T-helper 22 cell (primary cell): Measurements from ENCODE around the gene PAIP2.
"Not testable (repeated sequence)": the region's sequence is repeated elsewhere in the genome, so short reads cannot be mapped to it uniquely, and the experiment has no call there.

Experiments used
- DNase-seq: peaks from one replicate; pipeline ENCODE4 v3.0.0-alpha.2; 2020; ENCODE audit warnings: low read depth

PAIP2 gene

DNA sequence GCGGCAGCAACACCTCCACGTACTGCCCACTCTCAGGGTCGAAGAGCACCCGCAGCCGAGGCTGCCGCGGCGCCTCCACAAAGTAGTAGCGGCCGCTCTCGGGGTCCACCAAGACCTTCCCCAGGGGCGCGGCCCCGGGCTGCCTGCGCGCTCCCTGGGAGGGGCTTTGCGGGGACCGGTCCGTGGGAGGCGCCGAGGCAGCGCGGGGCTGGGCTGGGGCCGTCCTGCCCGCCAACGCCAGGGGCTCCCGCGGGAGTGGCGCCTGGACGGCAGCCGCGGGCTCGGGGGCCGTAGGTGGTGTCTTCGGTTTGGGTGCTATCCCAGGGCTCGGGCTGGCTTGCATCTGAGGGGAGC is 50.6 kb downstream of the PAIP2 start:
- DNase-seq: no peak

DNA sequence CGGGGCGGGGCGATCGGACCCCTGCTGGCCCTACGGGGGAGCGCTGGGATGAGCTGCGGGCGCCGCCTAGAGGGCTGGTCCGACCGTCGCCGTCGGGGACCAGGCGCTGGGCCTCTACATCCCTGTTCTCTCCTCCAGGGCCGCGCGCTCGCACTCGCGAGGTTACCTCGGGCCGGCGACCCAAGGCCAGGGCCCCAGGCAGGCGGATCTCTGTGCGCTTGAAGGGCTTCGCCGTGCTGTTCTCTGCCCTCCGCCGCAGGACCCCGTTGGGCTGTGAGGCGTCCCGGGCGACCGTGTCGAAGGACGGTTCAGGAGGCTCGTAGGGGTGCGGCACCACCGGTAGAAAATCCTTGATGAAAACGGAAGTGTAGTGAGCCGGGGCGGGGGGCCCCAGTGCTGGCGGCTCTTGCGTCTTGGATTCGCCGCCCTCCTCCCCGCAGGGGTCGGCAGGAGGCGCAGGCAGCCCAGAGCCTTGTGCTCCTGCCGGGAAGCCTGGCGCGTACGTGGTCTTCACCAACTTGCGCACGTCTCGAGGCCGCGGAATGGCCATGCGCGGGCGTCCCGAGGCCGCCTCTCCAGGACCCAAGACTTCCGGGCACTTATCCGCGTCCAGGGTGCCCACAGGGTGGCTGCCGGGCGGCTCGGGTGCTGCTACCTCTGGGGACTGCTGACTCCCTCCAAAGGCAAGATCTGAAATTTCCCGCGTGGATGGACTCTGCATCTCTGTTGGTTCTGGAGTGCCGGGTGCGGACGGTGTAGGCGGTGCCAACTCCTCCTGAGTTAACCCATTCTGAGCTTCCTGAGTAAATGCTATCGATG is 51.2 kb downstream of the PAIP2 start:
- peak; percentile 62 for DNase-seq

DNA sequence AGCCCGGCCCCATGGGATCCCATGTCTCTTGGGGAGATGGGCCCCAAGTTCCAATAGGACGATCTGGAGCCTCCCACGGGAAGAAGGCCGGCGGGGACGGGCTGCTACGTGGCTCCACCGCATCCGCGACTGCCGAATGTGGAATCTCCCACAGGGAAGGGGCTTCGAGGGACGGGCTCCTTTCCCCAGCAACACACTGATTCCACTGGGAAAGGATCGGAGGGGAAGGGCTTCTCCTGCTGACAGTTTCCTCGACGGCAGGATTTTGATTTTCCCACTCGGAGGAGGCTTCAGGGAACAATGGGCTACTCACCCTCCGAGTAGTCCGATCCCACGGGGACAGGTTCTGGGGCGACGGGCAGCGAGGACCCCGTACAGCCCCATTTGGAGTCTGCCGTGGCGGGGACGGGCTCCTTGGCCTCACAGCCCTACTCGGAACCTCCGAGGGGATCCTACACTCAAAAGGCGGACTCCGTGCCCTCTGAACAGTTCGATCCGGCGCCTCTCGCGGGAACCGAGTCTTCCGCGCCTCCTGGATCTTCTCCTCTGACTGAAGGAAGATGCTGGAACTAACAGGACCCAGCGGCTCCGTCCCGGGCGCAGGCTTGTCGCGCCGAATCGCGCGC is 52.0 kb downstream of the PAIP2 start:
- no peak for DNase-seq

DNA sequence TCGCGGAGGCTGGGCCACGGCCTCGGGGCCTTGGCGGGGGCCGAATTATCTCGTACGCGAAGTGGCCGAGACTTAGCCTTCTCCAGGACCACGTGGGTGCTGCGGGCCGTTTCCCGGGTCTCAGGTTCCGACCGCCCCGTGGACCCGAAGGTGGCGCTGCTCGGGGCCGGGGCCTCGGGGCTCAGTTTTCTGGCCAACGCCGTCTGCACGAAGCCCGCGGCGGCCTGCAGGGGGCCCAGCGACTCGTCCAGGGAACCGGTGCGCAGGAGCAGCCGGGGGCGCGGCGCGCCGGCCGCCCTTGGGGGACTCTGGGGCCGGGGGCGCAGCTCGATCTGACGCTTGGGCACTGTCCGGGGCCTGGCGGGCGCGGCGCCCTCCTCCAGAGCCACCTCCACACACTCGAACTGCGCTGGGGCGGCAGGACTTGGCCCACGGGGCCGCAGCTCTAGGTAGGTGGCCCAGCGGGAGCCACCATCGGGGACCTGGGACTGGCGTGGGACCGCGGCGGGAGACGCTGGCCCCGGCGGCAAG is 52.5 kb downstream of the PAIP2 start:
- DNase-seq: peak; percentile 46

DNA sequence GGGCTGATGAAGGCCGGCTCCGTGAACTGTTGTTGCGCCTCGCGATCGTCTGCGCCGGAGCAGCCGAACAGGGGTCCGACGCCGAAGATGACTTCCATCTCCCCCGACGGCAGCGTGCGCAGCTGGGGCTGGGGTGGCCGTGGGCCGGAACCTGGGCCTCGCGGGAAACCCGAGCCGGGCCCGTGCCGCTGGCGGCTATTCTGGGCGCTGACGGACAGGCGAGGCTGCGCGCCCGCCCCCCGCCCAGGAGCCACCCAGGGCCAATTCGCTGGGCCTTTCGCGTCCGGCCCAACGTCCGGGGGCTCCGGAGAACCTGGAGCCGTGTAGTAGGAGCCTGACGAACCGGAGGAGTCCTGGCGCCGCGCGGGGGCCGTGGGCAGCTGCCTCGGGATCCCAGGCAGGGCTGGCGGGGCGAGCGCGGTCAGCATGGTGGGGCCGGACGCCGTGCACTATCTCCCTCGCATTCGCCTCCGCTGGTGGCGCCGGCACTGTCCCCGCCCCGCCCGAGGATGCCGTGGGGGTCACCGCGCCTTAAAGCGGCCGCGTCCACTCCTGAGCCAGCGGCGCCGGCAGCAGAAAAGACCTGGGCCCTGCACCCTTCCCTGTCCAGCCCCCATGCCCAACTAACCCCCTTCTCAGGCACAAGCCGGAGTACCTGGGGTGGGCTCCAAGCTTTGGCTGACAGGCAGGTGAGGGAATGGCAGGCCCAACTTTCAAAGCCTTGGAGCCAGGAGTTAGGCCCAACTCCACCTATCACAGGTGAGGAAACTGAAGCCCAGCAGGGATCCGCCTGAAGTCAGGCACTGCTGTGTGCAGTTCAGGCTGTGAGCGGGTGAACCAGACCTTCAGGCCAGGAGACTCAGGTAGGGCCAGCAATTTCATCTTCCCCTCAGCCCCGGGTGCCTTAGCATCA is 53.3 kb downstream of the PAIP2 start, which contains the start of gene PROB1:
Gene PROB1, minus strand, starts transcription at position 451 of the 913 bp plus-strand sequence. Its CDS starts 23 bp downstream, at position 428.
- DNase-seq: no peak

DNA sequence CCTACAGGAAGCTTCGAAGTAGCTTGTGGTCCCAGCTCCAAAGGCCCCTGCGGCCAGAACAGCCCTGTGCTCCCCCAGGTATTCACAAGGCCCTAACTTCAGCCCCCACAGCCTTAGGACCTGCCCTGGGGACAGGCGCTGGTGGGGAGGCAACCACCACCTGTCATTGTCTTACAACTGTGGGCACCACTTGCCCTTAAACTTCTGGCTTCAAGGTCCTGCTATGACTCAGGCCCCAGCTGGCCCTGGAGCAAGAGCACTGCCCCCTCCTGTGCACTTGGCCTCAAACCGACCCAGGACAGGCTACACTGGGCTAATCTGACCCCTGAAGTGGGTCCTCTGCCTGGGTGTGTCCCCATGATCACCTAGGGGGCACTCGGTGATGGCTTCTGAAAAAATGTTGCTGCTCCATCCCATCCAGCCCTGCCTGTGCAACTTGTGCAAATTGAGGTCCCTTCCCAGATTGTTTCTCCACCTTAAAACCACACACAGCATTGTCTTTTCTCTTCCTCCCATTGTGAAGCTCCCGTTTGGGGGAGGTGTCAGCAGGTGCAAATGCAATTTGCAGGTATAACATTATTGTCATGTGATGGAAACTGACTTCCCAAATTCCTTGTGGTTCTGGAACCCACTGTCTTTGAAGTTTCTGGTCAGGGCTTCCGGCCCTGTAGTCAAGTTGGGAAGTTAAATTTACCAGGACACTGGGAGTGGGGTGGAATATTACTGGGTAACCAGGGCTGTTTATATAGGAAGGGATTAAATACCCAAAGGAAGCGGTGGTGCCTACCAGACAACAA is 54.4 kb downstream of the PAIP2 start:
- DNase-seq: no peak

DNA sequence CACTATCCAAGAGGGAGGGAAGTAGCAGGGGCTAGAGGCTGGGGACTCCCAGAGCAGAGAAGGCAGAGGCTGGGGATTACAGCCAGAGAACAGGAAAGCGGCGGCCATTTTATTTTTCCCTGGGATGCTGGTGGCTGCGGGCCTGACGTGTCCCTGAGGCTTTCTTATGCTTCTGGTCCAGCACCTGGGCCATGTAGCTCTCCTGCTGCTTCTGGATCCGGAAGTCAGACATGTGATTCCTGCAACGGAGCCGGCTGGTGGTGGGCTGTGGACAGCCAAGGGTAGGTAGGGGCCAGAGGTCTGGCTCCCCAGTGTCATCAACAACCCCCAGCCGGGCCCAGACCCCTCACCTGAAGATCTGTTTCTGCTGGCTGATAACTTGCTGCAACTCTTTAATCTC is 55.0 kb downstream of the PAIP2 start:
- no peak for DNase-seq

DNA sequence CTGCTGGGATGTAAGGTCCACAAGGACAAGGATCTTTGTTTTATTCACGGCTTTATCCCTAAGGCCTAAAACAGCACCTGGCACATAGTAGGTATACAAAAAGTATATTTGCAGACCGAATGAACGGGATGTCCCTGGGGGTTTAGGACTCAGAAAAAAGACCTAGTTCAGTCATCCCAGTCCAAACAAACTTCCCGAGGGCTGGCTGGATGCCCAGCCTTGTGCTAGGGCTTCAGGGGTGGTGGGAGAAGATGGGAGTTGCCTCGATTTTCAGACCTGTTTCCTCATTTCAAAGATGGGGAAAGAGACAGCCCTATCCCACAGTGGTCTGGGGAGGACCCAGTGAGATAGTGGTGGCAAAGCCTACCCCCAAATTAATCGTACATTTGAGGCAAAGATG is 56.3 kb downstream of the PAIP2 start:
- DNase-seq: no peak

DNA sequence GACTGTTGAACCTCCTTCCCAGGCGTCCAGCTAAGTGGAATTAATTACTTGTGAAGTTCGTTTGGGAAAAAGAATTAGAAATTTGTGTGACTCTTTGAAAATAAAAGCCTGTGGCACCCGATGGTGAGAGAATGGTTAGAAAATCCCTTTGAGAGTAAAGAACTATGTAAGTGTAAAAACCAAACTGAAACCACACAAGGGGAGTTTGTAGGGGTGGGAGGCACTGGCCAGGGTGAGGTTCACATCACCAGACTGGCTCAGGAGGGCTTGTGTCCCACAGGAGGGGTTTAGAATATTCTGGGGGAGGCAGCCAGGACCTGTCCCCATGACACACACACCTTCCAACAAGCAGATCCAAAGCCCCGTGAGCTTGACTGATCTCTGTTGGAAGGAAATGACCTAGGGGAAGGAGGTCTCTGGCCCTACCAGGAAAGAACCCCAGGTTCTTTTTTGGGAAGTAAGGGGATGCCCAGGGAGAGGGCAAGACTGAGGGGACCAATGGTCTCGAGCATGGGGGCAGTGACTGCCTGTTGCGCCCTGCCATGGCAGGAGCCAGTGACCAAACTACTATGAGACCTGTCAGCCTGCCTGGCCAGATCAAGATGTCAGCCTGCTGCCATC is 58.0 kb downstream of the PAIP2 start:
- DNase-seq: no peak

DNA sequence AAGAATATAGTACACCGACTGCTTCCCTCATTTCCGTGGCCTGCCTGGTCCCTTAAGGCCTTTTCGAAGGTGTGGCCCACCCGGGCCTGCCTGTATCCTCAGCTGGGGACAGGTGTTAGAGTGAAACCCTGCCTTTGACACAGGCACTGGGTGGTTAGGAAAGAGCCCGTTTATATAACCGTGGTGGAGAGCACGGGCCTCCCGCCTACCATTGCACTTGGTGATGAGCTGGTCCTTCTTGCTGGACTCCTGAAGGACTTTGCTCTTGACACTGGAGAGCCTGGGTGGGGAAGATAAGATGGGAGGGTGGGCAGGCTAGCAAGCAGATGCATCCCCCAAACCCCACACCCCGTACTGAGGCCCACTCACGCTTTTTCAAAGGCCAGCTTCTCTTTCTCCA is 59.9 kb downstream of the PAIP2 start:
- no peak for DNase-seq

DNA sequence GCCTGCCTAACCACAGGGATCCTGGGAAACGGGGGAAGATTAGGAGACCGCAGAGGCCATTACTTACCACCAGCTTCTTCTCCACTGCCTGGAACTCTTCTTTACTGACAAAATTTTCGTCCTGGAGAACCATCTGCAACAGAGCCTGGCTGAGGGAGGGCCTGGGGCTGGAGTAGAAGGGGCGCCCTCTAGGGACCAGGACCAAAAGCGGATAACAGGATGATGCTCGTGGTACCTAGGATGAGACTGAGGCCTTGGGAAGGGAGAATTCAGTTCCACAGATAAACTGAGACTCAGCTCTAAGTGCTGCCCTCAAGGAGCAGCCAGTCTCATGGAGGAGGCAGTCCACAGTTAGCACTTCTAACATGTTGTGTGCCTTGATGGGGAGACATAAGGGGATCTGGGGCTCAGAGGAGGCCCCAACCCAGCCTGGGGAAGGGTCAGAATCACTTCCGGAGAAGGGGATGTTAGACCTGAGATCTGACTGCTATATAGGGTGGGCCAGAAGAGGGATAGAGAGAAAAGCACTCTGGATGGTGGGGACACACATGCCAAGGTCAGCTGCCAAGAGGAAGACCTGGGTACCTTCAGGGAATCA is 61.0 kb downstream of the PAIP2 start:
- DNase-seq: no peak

DNA sequence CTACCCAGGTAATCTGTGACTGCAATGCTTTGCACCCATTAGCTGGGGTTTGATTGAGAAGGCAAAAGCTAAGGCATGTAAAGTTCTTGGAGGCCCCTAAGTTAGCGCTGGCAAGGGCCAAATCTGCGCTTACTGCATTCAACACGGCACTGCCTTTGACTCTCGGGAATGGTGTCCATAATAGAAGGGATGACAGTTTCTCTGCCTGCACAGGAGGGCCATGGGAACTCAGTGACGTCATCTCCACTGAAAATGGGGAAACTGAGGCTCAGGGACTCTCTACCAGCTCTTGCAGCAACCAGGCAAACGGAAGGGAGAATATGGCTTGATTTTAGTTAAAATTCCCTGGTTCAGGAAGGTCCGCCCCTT is 61.7 kb downstream of the PAIP2 start:
- no peak for DNase-seq

DNA sequence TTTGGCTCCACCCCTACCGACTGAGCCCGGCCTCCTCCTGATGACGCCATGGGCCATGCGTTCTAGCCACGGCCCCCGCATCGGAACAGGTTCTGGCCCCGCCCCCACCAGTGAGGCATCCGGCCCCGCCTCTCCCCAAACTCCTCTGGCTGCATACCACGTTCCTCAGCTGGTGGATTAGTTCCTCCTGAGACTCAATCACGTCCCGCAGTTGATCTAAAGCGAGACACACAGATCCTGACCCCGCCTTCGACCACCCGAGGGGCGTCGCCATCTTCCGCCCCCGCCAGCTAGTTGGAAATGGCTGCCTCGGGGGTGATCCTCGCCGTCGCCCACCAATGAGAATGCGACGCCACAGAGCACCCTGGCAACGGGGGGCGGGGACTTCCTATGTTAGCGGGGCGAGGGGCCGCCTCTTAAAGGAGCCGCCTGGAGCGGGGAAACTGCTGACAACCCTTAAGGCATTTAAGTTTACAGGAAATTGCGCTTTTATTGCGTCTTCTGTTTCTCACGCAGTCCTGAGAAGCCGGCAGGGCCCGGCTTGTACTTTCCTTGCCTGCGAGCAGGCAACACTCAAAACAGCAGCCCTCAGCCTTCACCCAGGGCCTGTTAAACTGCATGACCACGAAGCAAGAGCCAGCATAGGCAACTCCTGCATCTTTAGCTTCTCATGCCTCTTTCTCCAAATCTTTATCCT is 62.3 kb downstream of the PAIP2 start, which contains the start of gene SPATA24:
Gene SPATA24, minus strand, starts transcription at position 303 of the 697 bp plus-strand sequence. Its CDS starts 29 bp downstream, at position 274.
- peak; percentile 94 for DNase-seq

DNA sequence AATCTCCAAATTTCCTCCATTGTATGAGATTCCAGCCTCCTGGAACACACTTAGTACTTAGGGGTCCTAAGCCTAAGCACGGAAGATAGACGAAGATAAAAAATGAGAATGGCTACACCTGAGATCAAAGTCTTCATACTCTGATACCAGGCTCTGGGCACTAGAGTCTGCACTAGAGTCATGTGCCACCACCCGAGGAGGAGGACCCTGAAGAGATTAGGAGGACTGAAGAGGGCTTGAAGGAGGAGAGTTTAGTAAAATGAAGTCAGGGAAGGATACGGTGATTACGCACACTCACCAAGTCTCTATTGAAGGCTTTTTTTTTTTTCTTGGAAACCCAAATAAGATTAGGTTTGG is 62.8 kb downstream of the PAIP2 start:
- no peak for DNase-seq

DNA sequence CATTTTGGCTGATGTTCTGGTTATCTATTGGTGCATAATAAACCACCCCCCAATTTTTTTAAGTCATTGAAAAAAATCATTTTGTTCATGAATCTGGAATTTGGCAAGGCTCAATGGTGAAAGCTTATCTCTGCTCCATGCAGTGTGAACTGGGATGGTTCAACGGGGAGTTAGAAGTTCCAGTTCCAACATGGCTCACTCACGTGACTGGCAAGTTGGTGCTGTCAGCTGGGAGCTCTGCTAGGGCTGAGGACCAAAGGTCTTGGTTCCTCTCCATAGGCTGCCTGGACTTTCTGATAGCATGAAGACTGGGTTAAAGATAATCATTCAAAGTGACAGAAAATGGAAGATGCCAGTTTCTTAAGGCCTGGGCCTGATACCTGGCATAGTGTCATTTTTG is 65.3 kb downstream of the PAIP2 start:
- no peak for DNase-seq

DNA sequence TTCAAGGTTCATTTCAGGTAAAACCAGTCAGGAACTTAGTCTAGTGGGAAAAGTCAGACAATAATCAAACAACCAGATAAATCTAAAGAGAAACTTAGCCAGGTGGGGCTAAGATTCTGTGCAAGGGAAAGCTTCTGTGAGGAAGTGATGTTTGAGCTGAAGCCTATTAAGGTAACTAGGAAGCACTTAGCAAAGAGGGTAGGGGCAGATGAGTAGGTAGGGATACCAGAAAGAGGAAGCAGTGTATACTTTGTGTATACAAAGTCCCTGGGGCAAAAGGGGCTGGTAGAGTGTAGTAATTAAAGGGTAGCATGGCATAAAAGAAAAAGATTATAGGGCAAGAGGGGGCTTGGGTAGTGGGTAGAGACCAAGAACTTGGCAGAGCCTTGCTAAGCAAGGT is 65.9 kb downstream of the PAIP2 start:
- DNase-seq: no peak

DNA sequence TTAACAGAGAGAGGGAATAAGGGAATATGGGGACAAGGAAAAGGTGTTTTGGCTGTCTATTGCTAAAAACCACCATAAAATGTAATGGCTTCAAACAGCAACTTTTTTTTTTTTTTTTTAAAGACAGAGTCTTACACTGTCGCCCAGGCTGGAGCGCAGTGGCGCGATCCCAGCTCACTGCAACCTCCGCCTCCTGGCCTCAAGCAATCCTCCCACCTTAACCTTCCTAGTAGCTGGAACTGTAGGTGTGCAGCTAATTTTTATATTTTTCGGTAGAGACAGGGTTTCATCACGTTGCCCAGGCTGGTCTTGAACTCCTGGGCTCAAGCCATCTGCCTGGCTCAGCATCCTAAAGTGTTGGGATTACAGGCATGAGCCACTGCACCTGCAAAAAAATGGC is 66.5 kb downstream of the PAIP2 start:
- no peak for DNase-seq

DNA sequence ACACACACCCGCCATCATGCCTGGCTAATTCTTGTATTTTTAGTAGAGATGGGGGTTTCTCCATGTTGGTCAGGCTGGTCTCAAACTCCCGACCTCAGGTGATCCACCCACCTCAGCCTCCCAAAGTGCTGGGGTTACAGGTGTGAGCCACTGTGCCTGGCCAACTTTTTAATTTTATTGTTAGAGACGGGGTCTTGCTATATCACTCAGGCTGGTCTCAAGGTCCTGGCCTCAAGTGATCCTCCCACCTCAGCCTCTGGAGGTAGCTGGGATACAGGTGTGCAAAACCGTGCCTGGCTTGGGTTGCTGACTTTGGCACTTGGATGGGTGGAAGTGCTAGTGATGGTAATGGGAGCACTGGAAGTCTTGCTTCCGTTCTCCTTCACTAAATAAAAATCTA is 67.5 kb downstream of the PAIP2 start:
- not testable (repeated sequence) for DNase-seq

DNA sequence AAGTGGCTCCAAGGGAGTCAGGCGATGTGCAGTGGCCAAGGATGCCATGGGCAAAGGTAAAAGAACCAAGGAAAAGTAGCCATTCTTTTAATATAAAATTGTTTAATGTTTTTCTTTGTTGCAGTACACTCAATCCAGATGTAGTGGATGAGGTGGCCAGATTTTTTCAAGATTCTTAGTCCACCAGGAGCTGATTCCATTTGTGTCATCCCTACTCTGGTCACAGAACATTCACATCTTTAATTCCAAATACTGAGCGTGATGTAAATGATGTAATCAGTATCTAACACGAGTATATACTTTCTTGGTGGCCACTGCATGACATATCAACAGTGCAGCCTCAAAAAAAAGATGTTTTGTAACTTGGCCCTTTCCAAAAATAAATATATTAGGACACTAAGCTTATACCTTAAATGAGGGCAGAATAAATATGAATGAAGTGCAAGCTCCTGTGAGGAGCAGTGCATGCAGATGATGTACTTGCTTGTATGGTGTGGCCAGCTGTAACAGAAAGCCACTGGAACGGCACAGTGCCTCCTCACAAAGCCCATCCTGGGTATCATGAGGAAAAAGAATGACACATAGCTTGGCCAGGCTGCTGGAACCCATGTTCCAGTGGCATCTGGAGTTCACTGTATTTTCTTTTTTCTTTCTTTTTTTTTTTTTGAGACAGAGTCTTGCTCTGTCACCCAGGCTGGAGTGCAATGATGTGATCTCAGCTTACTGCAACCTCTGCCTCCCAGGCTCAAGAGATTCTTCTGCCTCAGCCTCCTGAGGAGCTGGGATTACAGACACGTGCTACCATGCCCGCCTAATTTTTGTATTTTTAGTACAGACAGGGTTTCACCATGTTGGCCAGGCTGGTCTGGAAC is 68.7 kb downstream of the PAIP2 start:
- no peak for DNase-seq
